K562 (cell line): Measurements from ENCODE around the gene FAM187B. TPM values are rescaled to one million over a fixed set of nuclear protein-coding genes. Genes with fewer than 3 reads are reported as not detected.

Experiments used
- BHLHE40 ChIP-seq: IDR thresholded peaks from 2 replicates; pipeline ENCODE4 v1.6.1; 2011; ENCODE audit warnings: low read length, improper control_type of control experiment
- CHCHD3 ChIP-seq: fragments of 250-450 bp; sonication (Bioruptor Pico); IDR thresholded peaks from 2 replicates; pipeline ENCODE4 v2.1.2; 2022; ENCODE audit warnings: mild to moderate bottlenecking
- DDX20 ChIP-seq: fragments of 450-650 bp; IDR thresholded peaks from 2 replicates; pipeline ENCODE4 v1.6.1; 2016; ENCODE audit warnings: missing genetic modification characterization, low read depth, mild to moderate bottlenecking, missing compliant biosample characterization, moderate library complexity
- EP400 ChIP-seq: fragments of 450-650 bp; IDR thresholded peaks from 2 replicates; pipeline ENCODE4 v1.6.1; 2017; ENCODE audit warnings: antibody characterized with exemption, mild to moderate bottlenecking, moderate library complexity
- FOS ChIP-seq: IDR thresholded peaks from 3 replicates; pipeline ENCODE4 v1.6.1; 2011; ENCODE audit not compliant: insufficient read length; ENCODE audit errors: extremely low read depth
- HLTF ChIP-seq: fragments of 450-650 bp; IDR thresholded peaks from 2 replicates; pipeline ENCODE4 v1.6.1; 2016
- MCM2 ChIP-seq: fragments of 450-650 bp; IDR thresholded peaks from 2 replicates; pipeline ENCODE4 v1.6.1; 2017; ENCODE audit warnings: low read depth, mild to moderate bottlenecking
- POLR2A ChIP-seq: fragments of 450-650 bp; conservative IDR thresholded peaks from 2 replicates; pipeline ENCODE4 v1.6.1; 2016
- RBM17 ChIP-seq: fragments of 200-400 bp; formaldehyde crosslinking; IDR thresholded peaks from 2 replicates; pipeline ENCODE4 v1.6.1; 2017; ENCODE audit warnings: low read depth, mild to moderate bottlenecking, low read length, borderline replicate concordance
- SMAD4 ChIP-seq: fragments of 250-450 bp; sonication (Bioruptor Pico); conservative IDR thresholded peaks from 2 replicates; pipeline ENCODE4 v1.8.0; 2021; ENCODE audit warnings: inconsistent platforms, mild to moderate bottlenecking, moderate library complexity
- SNRNP70 ChIP-seq: fragments of 200-400 bp; formaldehyde crosslinking; optimal IDR thresholded peaks from 2 replicates; pipeline ENCODE3; 2017; ENCODE audit warnings: low read depth, low read length
- SP2 ChIP-seq: IDR thresholded peaks from 2 replicates; pipeline ENCODE4 v1.6.1; 2011; ENCODE audit warnings: mild to moderate bottlenecking, low read depth, low read length, moderate library complexity; ENCODE audit not compliant: poor library complexity, severe bottlenecking; ENCODE audit errors: extremely low read depth
- TRIM24 ChIP-seq, 2 experiments: fragments of 450-650 bp; IDR thresholded peaks; 2 replicates each; pipeline ENCODE4 v1.6.1; 2016
- ZFP36 ChIP-seq: fragments of 150-350 bp; IDR thresholded peaks from 2 replicates; pipeline ENCODE4 v1.6.1; 2018; ENCODE audit warnings: low read length, low read depth; ENCODE audit not compliant: partially characterized antibody
- ZNF224 ChIP-seq: sonication (generic); formaldehyde crosslinking; IDR thresholded peaks from 2 replicates; pipeline ENCODE4 v1.8.0; 2022; ENCODE audit warnings: mild to moderate bottlenecking, missing genetic modification reagents
- ZNF311 ChIP-seq: fragments of 250-450 bp; sonication (Bioruptor Pico); IDR thresholded peaks from 2 replicates; pipeline ENCODE4 v1.4.0; 2020; ENCODE audit warnings: mild to moderate bottlenecking, moderate library complexity
- ZNF592 ChIP-seq: fragments of 450-650 bp; IDR thresholded peaks from 2 replicates; pipeline ENCODE4 v1.6.1; 2017; ENCODE audit warnings: antibody characterized with exemption, mild to moderate bottlenecking
- polyA plus RNA-seq, 8 experiments: library from polyadenylated mRNA; depleted of rRNA in 4 of 8; stranded (reverse) in 5 of 8; unstranded in 3 of 8; fragments of >200 nt; fragmentation: Nextera tagmentation in 2 of 8; fragmentation: Illumina TruSeq in 1 of 8; extraction: Ambion mirVana in 2 of 8; extraction: Trizol in 1 of 8; gene quantifications; 2 replicates each; pipeline versions ENCODE4 v1.2.1 to v1.2.3, GENCODE V29; 2011 to 2014; ENCODE audit warnings: inconsistent platforms in 1 of 8, missing spikeins in 1 of 8
- total RNA-seq, 7 experiments: library from RNA; depleted of rRNA in 6 of 7; stranded (reverse); fragments of >200 nt in 6 of 7; fragmentation: Illumina TruSeq in 2 of 7; extraction: Trizol in 2 of 7; gene quantifications; 2 replicates each; pipeline versions ENCODE4 v1.2.1 to v1.2.3, GENCODE V29; 2011 to 2021; ENCODE audit warnings: low replicate concordance in 1 of 7
- TF ChIP-seq, protein P1 (sequence below): fragments of 450-650 bp; IDR thresholded peaks from 2 replicates; pipeline ENCODE4 v1.6.1; 2016; ENCODE audit warnings: low read depth

The FAM187B gene
- total and polyA plus RNA-seq, 9 of the 15 experiments (the other 6 are each of a cell fraction or from before 2014, with no cell fraction given): 0.04 to 0.09 TPM; not detected in 7

- TF ChIP-seq ZNF592 (peak; percentile 57; the same call in 1 of the 2 replicates), BHLHE40 (no peak), SNRNP70 (no peak), ZNF311 (CRISPR knock-in tag) (no peak), MCM2 (no peak), FOS (no peak), ZFP36 (no peak), RBM17 (no peak), POLR2A (no peak), TRIM24 (IDR thresholded peaks at IDR 0.05) (no peak), ZNF224 (CRISPR knock-in tag) (no peak), DDX20 (tag) (peak; percentile 63; the same call in 1 of the 2 replicates), CHCHD3 (CRISPR knock-in tag) (no peak), HLTF (no peak), SMAD4 (0 out of 2 replicates have a peak, but pooled peaks have one; percentile 34), EP400 (no peak), SP2 (no peak)
- TF ChIP-seq, protein P1, sequence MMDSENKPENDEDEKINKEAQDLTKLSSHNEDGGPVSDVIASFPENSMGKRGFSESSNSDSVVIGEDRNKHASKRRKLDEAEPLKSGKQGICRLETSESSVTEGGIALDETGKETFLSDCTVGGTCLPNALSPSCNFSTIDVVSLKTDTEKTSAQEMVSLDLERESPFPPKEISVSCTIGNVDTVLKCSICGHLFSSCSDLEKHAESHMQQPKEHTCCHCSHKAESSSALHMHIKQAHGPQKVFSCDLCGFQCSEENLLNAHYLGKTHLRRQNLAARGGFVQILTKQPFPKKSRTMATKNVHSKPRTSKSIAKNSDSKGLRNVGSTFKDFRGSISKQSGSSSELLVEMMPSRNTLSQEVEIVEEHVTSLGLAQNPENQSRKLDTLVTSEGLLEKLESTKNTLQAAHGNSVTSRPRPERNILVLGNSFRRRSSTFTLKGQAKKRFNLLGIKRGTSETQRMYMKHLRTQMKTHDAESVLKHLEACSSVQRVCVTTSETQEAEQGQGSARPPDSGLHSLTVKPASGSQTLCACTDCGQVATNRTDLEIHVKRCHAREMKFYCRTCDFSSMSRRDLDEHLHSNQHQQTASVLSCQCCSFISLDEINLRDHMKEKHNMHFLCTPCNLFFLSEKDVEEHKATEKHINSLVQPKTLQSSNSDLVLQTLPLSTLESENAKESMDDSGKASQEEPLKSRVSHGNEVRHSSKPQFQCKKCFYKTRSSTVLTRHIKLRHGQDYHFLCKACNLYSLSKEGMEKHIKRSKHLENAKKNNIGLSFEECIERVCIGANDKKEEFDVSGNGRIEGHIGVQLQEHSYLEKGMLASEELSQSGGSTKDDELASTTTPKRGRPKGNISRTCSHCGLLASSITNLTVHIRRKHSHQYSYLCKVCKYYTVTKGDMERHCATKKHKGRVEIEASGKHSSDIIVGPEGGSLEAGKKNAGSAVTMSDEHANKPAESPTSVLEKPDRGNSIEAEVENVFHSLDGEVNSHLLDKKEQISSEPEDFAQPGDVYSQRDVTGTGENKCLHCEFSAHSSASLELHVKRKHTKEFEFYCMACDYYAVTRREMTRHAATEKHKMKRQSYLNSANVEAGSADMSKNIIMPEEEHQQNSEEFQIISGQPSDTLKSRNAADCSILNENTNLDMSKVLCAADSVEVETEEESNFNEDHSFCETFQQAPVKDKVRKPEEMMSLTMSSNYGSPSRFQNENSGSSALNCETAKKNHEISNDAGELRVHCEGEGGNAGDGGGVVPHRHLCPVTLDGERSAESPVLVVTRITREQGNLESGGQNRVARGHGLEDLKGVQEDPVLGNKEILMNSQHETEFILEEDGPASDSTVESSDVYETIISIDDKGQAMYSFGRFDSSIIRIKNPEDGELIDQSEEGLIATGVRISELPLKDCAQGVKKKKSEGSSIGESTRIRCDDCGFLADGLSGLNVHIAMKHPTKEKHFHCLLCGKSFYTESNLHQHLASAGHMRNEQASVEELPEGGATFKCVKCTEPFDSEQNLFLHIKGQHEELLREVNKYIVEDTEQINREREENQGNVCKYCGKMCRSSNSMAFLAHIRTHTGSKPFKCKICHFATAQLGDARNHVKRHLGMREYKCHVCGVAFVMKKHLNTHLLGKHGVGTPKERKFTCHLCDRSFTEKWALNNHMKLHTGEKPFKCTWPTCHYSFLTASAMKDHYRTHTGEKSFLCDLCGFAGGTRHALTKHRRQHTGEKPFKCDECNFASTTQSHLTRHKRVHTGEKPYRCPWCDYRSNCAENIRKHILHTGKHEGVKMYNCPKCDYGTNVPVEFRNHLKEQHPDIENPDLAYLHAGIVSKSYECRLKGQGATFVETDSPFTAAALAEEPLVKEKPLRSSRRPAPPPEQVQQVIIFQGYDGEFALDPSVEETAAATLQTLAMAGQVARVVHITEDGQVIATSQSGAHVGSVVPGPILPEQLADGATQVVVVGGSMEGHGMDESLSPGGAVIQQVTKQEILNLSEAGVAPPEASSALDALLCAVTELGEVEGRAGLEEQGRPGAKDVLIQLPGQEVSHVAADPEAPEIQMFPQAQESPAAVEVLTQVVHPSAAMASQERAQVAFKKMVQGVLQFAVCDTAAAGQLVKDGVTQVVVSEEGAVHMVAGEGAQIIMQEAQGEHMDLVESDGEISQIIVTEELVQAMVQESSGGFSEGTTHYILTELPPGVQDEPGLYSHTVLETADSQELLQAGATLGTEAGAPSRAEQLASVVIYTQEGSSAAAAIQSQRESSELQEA: no peak
These were observed 13.6 kb downstream of the FAM187B start (continued) for GRCh38 chr19:35214766-35215422.
